Testis (tissue), 2 donors: ENCODE measurements around the gene EXOC6.

Source experiments
- POLR2A ChIP-seq: fragments of 450-650 bp; IDR thresholded peaks from one replicate; pipeline ENCODE4 v1.6.1; 2017; ENCODE audit warnings: antibody characterized with exemption, mild to moderate bottlenecking, moderate library complexity
- TF ChIP-seq, protein P1 (sequence below), 3 experiments: fragments of 450-650 bp in 2 of 3; fragments of 200-600 bp in 1 of 3; sonication (generic) in 1 of 3; IDR thresholded peaks; one replicate each; pipeline ENCODE4 v1.5.1; 2016 to 2019; ENCODE audit warnings: antibody characterized with exemption in 3 of 3, mild to moderate bottlenecking in 2 of 3, moderate library complexity in 1 of 3

DNA sequence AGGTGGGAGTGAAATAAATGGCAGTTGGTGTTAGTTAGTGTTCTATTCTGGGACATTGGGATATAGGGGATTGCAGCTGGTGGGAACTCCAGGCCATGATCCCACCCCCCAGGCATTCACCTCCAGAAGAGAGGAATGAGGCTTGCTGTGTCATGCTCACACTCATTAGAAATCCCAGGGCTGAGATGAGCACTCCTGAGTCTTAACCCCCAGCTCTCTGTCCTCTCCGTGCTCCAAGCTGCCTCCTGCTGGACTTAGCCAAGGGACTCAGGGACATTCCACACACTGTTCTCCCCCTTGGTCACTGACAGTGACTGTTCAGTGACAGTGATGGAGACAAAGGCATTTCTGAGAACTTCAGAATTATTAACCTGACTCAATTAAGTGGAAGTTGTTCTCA is 246.9 kb downstream of the EXOC6 start:
- TF ChIP-seq, protein P1, sequence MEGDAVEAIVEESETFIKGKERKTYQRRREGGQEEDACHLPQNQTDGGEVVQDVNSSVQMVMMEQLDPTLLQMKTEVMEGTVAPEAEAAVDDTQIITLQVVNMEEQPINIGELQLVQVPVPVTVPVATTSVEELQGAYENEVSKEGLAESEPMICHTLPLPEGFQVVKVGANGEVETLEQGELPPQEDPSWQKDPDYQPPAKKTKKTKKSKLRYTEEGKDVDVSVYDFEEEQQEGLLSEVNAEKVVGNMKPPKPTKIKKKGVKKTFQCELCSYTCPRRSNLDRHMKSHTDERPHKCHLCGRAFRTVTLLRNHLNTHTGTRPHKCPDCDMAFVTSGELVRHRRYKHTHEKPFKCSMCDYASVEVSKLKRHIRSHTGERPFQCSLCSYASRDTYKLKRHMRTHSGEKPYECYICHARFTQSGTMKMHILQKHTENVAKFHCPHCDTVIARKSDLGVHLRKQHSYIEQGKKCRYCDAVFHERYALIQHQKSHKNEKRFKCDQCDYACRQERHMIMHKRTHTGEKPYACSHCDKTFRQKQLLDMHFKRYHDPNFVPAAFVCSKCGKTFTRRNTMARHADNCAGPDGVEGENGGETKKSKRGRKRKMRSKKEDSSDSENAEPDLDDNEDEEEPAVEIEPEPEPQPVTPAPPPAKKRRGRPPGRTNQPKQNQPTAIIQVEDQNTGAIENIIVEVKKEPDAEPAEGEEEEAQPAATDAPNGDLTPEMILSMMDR (IDR thresholded peaks at IDR 0.05), result no peak
- no peak for TF ChIP-seq POLR2A
